Measurements from ENCODE around the gene DTNB. TPM values are rescaled to one million over a fixed set of nuclear protein-coding genes. Genes with fewer than 3 reads are reported as not detected.

Gene DTNB
- total RNA-seq, 1 donor from 2014 or later, result 8.5 TPM

DNA sequence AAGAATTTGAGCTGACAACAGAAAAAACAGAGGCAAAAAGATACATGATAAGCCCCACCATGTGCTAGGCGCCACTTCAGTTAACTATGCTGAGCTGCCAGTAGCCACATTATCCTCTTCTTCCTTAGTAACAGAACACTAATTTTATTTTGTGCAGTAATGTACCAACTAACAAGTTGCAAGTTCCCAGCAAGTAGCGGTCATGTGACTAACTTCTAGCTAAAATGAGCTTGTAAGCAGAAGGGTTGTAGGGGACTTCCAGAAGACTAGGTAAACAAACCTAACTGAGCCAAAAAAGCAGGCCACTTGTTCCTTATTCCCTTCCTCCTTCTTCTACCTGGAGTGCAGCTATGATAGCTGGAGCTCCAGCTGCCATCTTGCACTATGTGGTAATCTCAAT is 75.5 kb downstream of the DTNB start:
- Mint-ChIP-seq H3K27me3 (ENCODE audit: low read depth) (no peaks in the 10 kb centered on the region), H3K4me1 (ENCODE audit: low read depth) (peaks cover 11% of the 10 kb centered on the region), H3K36me3 (ENCODE audit: low read depth) (no peaks in the 10 kb centered on the region), H3K4me3 (ENCODE audit: unreplicated experiment) (no peak overlapping the region), H3K27ac (ENCODE audit: unreplicated experiment) (no peak overlapping the region), H3K9me3 (ENCODE audit: low read depth) (no peaks in the 10 kb centered on the region)
- no peak for DNase-seq (ENCODE audit: low spot score)
- TF ChIP-seq, protein P1, sequence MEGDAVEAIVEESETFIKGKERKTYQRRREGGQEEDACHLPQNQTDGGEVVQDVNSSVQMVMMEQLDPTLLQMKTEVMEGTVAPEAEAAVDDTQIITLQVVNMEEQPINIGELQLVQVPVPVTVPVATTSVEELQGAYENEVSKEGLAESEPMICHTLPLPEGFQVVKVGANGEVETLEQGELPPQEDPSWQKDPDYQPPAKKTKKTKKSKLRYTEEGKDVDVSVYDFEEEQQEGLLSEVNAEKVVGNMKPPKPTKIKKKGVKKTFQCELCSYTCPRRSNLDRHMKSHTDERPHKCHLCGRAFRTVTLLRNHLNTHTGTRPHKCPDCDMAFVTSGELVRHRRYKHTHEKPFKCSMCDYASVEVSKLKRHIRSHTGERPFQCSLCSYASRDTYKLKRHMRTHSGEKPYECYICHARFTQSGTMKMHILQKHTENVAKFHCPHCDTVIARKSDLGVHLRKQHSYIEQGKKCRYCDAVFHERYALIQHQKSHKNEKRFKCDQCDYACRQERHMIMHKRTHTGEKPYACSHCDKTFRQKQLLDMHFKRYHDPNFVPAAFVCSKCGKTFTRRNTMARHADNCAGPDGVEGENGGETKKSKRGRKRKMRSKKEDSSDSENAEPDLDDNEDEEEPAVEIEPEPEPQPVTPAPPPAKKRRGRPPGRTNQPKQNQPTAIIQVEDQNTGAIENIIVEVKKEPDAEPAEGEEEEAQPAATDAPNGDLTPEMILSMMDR (IDR thresholded peaks at IDR 0.05), result no peak

DNA sequence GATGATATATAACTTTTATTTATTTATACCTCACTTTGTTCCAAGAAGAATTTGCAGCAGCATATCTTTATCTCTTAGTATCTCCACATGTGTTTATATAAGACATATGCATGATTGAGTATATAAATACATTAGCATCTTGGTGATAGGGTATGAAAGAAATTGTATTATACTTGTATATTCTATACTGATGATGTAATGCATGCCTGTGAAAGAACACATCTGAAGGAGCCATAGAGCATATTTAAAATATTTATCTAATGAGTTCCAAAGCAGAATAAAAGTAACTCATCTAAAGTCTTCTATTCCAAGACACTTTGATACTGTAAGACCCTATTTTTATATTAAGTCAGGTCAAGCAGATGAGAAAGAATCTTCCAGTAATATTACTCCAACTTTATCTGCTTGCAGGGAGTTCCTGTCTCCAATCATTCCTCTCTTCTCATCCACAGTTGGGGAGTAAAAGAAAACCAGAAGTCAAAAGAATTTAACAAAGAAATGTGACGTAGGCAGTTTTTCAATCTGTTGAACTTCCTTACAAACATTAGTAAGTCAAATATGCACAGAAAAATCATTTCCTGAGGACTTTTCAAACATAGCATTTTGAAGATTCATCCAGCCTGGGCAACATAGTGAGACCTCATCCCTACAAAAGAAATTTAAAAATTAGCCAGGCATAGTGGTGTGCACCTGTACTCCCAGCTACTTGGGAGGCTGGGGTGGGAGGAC is 76.7 kb downstream of the DTNB start:
- Mint-ChIP-seq H3K4me3 (ENCODE audit: unreplicated experiment) (no peak overlapping the region), H3K27ac (ENCODE audit: unreplicated experiment) (peak overlapping the region; percentile 23), H3K9me3 (ENCODE audit: low read depth) (no peaks in the 10 kb centered on the region), H3K36me3 (ENCODE audit: low read depth) (no peaks in the 10 kb centered on the region), H3K4me1 (ENCODE audit: low read depth) (peaks cover 12% of the 10 kb centered on the region), H3K27me3 (ENCODE audit: low read depth) (no peaks in the 10 kb centered on the region)
- TF ChIP-seq, protein P1 (IDR thresholded peaks at IDR 0.05), result no peak
- no peak for DNase-seq (ENCODE audit: low spot score)

DNA sequence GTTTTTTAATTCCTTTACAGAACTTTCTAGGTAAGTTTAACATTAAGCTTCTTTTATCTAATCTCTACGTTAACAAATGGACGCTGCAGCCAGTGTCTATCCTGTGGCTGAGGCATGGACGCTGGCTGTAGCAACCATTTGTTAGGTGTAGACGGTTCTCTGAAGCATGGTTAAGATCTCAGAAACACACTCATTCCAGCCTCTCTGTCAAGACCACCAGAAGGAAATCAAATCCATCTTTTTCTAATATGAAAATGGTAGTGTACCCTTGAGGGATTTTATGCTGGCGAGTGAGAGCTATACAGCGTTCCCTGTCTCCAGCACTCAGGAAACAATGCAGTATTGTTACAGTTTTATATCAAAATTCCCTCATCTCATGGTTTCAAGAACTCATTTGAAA is 78.0 kb downstream of the DTNB start:
- Mint-ChIP-seq H3K4me3 (ENCODE audit: unreplicated experiment) (no peak overlapping the region), H3K27ac (ENCODE audit: unreplicated experiment) (no peak overlapping the region), H3K36me3 (ENCODE audit: low read depth) (no peaks in the 10 kb centered on the region), H3K4me1 (ENCODE audit: low read depth) (peaks cover 12% of the 10 kb centered on the region), H3K27me3 (ENCODE audit: low read depth) (no peaks in the 10 kb centered on the region), H3K9me3 (ENCODE audit: low read depth) (no peaks in the 10 kb centered on the region)
- TF ChIP-seq, protein P1 (IDR thresholded peaks at IDR 0.05), result no peak
- DNase-seq (ENCODE audit: low spot score), result no peak

DNA sequence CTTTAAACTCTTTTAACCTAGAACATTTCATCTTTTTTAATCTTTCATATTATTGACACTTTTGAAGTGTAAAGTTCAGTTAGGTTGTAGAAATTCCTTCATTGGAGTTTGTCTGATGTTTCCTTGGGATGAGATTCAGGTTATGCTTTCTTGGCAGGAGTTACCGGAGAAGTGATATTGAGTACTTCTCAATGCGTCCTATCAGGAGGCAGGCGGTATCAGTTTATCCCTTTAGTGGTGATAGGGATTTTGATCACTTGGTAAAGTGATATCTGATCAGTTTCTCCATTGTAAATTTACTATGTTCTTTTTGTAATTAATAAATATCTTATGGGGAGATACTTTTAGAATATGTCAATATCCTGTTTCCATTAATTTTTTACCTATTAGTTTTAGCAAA is 78.4 kb downstream of the DTNB start:
- Mint-ChIP-seq H3K27ac (ENCODE audit: unreplicated experiment) (no peak overlapping the region), H3K4me1 (ENCODE audit: low read depth) (peaks cover 12% of the 10 kb centered on the region), H3K9me3 (ENCODE audit: low read depth) (no peaks in the 10 kb centered on the region), H3K36me3 (ENCODE audit: low read depth) (no peaks in the 10 kb centered on the region), H3K4me3 (ENCODE audit: unreplicated experiment) (no peak overlapping the region), H3K27me3 (ENCODE audit: low read depth) (no peaks in the 10 kb centered on the region)
- TF ChIP-seq, protein P1 (IDR thresholded peaks at IDR 0.05), result no peak
- DNase-seq (ENCODE audit: low spot score), result no peak

- H3K4me3 Mint-ChIP-seq (ENCODE audit: unreplicated experiment), result no peak overlapping the region
- H3K4me1 Mint-ChIP-seq (ENCODE audit: low read depth), result peaks cover 15% of the 10 kb centered on the region
- no peak overlapping the region for H3K27ac Mint-ChIP-seq (ENCODE audit: unreplicated experiment)
- no peak for DNase-seq (ENCODE audit: low spot score)
- no peaks in the 10 kb centered on the region for H3K36me3 Mint-ChIP-seq (ENCODE audit: low read depth)
- no peaks in the 10 kb centered on the region for H3K9me3 Mint-ChIP-seq (ENCODE audit: low read depth)
- no peaks in the 10 kb centered on the region for H3K27me3 Mint-ChIP-seq (ENCODE audit: low read depth)
- TF ChIP-seq, protein P1 (IDR thresholded peaks at IDR 0.05), result no peak
Observed at GRCh38 chr2:25592766-25593292, 80.5 kb downstream of the DTNB start.
